ENCODE measurements around the gene PPP1R9B.

Gene PPP1R9B

GRCh38 chr17:50186661-50187393 is 36.4 kb upstream of the PPP1R9B start:
- Histone ChIP-seq H3F3A (ENCODE audit: control insufficient read depth, insufficient read depth) (peaks cover 2% of the 10 kb centered on the region; the same call in 1 of the 2 replicates), H3K9me2 (replicated peaks; ENCODE audit: control insufficient read depth, low read length) (no peaks in the 10 kb centered on the region), H3K79me2 (ENCODE audit: control insufficient read depth, low read length) (no peaks in the 10 kb centered on the region), H3K4me3 (ENCODE audit: low read length) (no peak overlapping the region), H4K20me1 (ENCODE audit: control insufficient read depth, insufficient read depth, low read depth, low read length) (no peaks in the 10 kb centered on the region), H3K36me3 (ENCODE audit: control insufficient read depth, low read length) (no peaks in the 10 kb centered on the region), H3K4me1 (ENCODE audit: control insufficient read depth, low read length) (peaks cover 32% of the 10 kb centered on the region), H3K4me2 (ENCODE audit: low read length) (no peak overlapping the region), H3K27ac (ENCODE audit: low read depth, low read length) (no peak overlapping the region), H3K9me3 (ENCODE audit: control insufficient read depth, insufficient read depth, low read length) (no peaks in the 10 kb centered on the region), H3K27me3 (ENCODE audit: control insufficient read depth, low read length) (peaks cover 3% of the 10 kb centered on the region; the same call in 1 of the 2 replicates)
- no peak for TF ChIP-seq EZH2phosphoT487 (IDR thresholded peaks at IDR 0.05; ENCODE audit: borderline replicate concordance, low read length)
- TF ChIP-seq CTCF (IDR thresholded peaks at IDR 0.05; ENCODE audit: low read depth, low read length, poor library complexity, severe bottlenecking) = no peak

- Histone ChIP-seq H3F3A (ENCODE audit: control insufficient read depth, insufficient read depth) (peaks cover 2% of the 10 kb centered on the region; the same call in 1 of the 2 replicates), H3K79me2 (ENCODE audit: control insufficient read depth, low read length) (no peaks in the 10 kb centered on the region), H3K4me1 (ENCODE audit: control insufficient read depth, low read length) (peaks cover 32% of the 10 kb centered on the region), H3K36me3 (ENCODE audit: control insufficient read depth, low read length) (no peaks in the 10 kb centered on the region), H4K20me1 (ENCODE audit: control insufficient read depth, insufficient read depth, low read depth, low read length) (no peaks in the 10 kb centered on the region), H3K4me3 (ENCODE audit: low read length) (no peak overlapping the region), H3K4me2 (ENCODE audit: low read length) (no peak overlapping the region; the same call in 1 of the 2 replicates), H3K9me3 (ENCODE audit: control insufficient read depth, insufficient read depth, low read length) (no peaks in the 10 kb centered on the region), H3K9me2 (replicated peaks; ENCODE audit: control insufficient read depth, low read length) (no peaks in the 10 kb centered on the region), H3K27me3 (ENCODE audit: control insufficient read depth, low read length) (no peaks in the 10 kb centered on the region), H3K27ac (ENCODE audit: low read depth, low read length) (no peak overlapping the region)
- TF ChIP-seq CTCF (IDR thresholded peaks at IDR 0.05; ENCODE audit: low read depth, low read length, poor library complexity, severe bottlenecking) (no peak), EZH2phosphoT487 (IDR thresholded peaks at IDR 0.05; ENCODE audit: borderline replicate concordance, low read length) (no peak)
Observed at GRCh38 chr17:50185631-50186471, 35.4 kb upstream of the PPP1R9B start.

DNA sequence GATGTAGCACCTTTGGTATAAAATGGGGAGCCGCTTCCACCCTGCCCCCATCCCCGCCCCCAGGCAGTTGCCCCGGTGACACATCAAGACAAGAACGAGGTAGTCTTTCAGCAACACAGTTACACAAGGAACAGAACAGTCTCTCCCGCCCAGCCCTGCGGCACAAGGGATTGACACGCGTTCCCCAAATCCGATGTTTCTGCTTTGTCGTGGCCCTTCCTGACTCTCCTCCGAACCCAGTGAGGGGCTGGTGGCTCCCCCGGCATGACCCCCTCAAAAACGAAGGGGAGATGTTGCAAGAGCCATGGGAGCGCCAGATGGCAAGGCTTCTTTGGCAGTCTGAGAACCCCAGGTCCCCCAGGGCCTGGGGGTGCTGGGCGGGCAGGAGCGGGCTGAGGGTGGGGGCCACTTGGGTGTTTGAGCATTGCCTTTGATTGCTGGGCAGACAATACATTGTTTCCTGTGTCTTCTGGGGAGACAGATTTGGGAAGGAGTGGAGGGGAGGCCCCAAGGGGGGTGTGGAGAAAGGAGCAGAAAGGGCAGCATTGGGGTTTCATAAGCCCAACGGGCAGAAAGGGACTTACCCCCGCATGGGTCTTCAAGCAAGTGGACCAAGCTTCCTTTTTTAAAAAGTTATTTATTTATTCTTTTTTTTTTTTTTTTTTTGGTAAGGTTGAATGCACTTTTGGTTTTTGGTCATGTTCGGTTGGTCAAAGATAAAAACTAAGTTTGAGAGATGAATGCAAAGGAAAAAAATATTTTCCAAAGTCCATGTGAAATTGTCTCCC is 34.3 kb upstream of the PPP1R9B start:
- H3K27me3 ChIP-seq (ENCODE audit: control insufficient read depth, low read length) = no peaks in the 10 kb centered on the region
- H4K20me1 ChIP-seq (ENCODE audit: control insufficient read depth, insufficient read depth, low read depth, low read length) = no peaks in the 10 kb centered on the region
- no peaks in the 10 kb centered on the region for H3K9me3 ChIP-seq (ENCODE audit: control insufficient read depth, insufficient read depth, low read length)
- no peaks in the 10 kb centered on the region for H3K79me2 ChIP-seq (ENCODE audit: control insufficient read depth, low read length)
- no peaks in the 10 kb centered on the region for H3K9me2 ChIP-seq (replicated peaks; ENCODE audit: control insufficient read depth, low read length)
- peak overlapping the region; percentile 49 for H3K27ac ChIP-seq (ENCODE audit: low read depth, low read length)
- peaks cover 2% of the 10 kb centered on the region; the same call in 1 of the 2 replicates for H3F3A ChIP-seq (ENCODE audit: control insufficient read depth, insufficient read depth)
- peak overlapping the region; percentile 52 for H3K4me3 ChIP-seq (ENCODE audit: low read length)
- peaks cover 32% of the 10 kb centered on the region for H3K4me1 ChIP-seq (ENCODE audit: control insufficient read depth, low read length)
- H3K36me3 ChIP-seq (ENCODE audit: control insufficient read depth, low read length) = no peaks in the 10 kb centered on the region
- H3K4me2 ChIP-seq (ENCODE audit: low read length) = peak overlapping the region; percentile 73
- no peak for TF ChIP-seq CTCF (IDR thresholded peaks at IDR 0.05; ENCODE audit: low read depth, low read length, poor library complexity, severe bottlenecking)
- TF ChIP-seq EZH2phosphoT487 (IDR thresholded peaks at IDR 0.05; ENCODE audit: borderline replicate concordance, low read length) = no peak
